Germinal center (tissue), 1 donor: ENCODE measurements around the gene PLCG1.
"Not testable (repeated sequence)": the region's sequence is repeated elsewhere in the genome, so short reads cannot be mapped to it uniquely, and the experiment has no call there.

ENCODE experiments used
- DNase-seq: peaks from one replicate; pipeline ENCODE4 v3.0.0; 2012; ENCODE audit warnings: mixed read lengths, low spot score

PLCG1 gene

GRCh38 chr20:41136680-41137613, at the start of gene PLCG1:
TSS of gene PLCG1 (plus strand) at chr20:41137543. CDS start at chr20:41137642, 99 bp downstream.
- DNase-seq: peak; percentile 97

GRCh38 chr20:41087777-41088176, 49.6 kb upstream of the PLCG1 start:
- DNase-seq: no peak

GRCh38 chr20:41089555-41089954, 47.8 kb upstream of the PLCG1 start:
- no peak for DNase-seq

- no peak for DNase-seq
Measured at GRCh38 chr20:41091927-41092326, 45.4 kb upstream of the PLCG1 start.

GRCh38 chr20:41094353-41095055, 42.8 kb upstream of the PLCG1 start:
- no peak for DNase-seq

- peak; percentile 67 for DNase-seq
Measured at GRCh38 chr20:41095110-41095969, 42.0 kb upstream of the PLCG1 start.

- no peak for DNase-seq
Measured at GRCh38 chr20:41098703-41099250, 38.6 kb upstream of the PLCG1 start.

- no peak for DNase-seq
Measured at GRCh38 chr20:41100001-41100480, 37.3 kb upstream of the PLCG1 start.

- no peak for DNase-seq
Measured at GRCh38 chr20:41101660-41102059, 35.7 kb upstream of the PLCG1 start.

- no peak for DNase-seq
Measured at GRCh38 chr20:41108531-41108930, 28.8 kb upstream of the PLCG1 start.

- no peak for DNase-seq
Measured at GRCh38 chr20:41110012-41110411, 27.3 kb upstream of the PLCG1 start.

- no peak for DNase-seq
Measured at GRCh38 chr20:41110930-41111577, 26.3 kb upstream of the PLCG1 start.

GRCh38 chr20:41111578-41111951, 25.8 kb upstream of the PLCG1 start:
- DNase-seq: no peak

- no peak for DNase-seq
Measured at GRCh38 chr20:41116282-41116956, 20.9 kb upstream of the PLCG1 start.

- not testable (repeated sequence) for DNase-seq
Measured at GRCh38 chr20:41118159-41118558, 19.2 kb upstream of the PLCG1 start.

GRCh38 chr20:41118632-41119031, 18.7 kb upstream of the PLCG1 start:
- no peak for DNase-seq

- no peak for DNase-seq
Measured at GRCh38 chr20:41119614-41120561, 17.5 kb upstream of the PLCG1 start.

- DNase-seq: no peak
Measured at GRCh38 chr20:41121399-41121798, 15.9 kb upstream of the PLCG1 start.

- DNase-seq: no peak
Measured at GRCh38 chr20:41123631-41124030, 13.7 kb upstream of the PLCG1 start.
